GM12878 (cell line): ENCODE results near the gene SELPLG. TPM values are rescaled to one million over a fixed set of nuclear protein-coding genes. Genes with fewer than 3 reads are reported as not detected.

Source experiments
- ATAC-seq: fragments of 200-7000 bp; cut with Tn5 transposase; 3 replicates; pipeline ENCODE4 v1.9.1; 2020; ENCODE audit warnings: mild to moderate bottlenecking, moderate library complexity
- BruUV-seq: library from RNA; stranded (reverse); fragments of 400-500 nt; replicated peaks from 2 replicates; lab custom pipeline; 2021; lab: Mats Ljungman, UMichigan
- CTCF ChIA-PET: fragments of 300-600 bp; sonication (Branson Sonifier 250); formaldehyde crosslinking; extraction: SDS; loops from one replicate; lab custom pipeline; 2021; ENCODE audit warnings: inconsistent platforms; lab: Yijun Ruan, JAX
- POLR2A ChIA-PET: fragments of 350-600 bp; formaldehyde crosslinking; extraction: SDS; loops from one replicate; lab custom pipeline; 2021; ENCODE audit warnings: inconsistent platforms; lab: Charles Lee
- RAD21 ChIA-PET: fragments of 300-600 bp; sonication (Branson Sonifier 250); formaldehyde crosslinking; loops from one replicate; lab custom pipeline; 2023; ENCODE audit warnings: antibody characterized with exemption; ENCODE audit not compliant: unreplicated experiment; lab: Charles Lee
- SMC1A ChIA-PET: fragments of 300-600 bp; sonication (Branson Sonifier 250); formaldehyde crosslinking; loops from one replicate; lab custom pipeline; 2023; ENCODE audit not compliant: unreplicated experiment, uncharacterized antibody; lab: Charles Lee
- DNase-seq: peaks from one replicate; pipeline ENCODE4 v3.0.0-alpha.2; 2011; ENCODE audit warnings: low read depth, low spot score
- FAIRE-seq: peaks from 3 replicates; lab custom pipeline; 2011; peaks lifted over from hg19 to GRCh38; lab: Jason Lieb, UNC
- H2AFZ ChIP-seq: 2 replicates; pipeline ENCODE4 v1.6.0; 2011; ENCODE audit warnings: low read depth, low read length, control low read depth; ENCODE audit not compliant: control insufficient read depth
- H3K27ac ChIP-seq: 2 replicates; pipeline ENCODE4 v1.5.1; 2011; ENCODE audit warnings: control low read depth; ENCODE audit not compliant: control insufficient read depth, insufficient read depth
- H3K27me3 ChIP-seq, 2 experiments: replicated peaks in 1 of 2; 2 replicates each; pipeline versions ENCODE4 v1.6.0 to v1.6.1; 2011; ENCODE audit warnings: low read length in 1 of 2; ENCODE audit not compliant: control insufficient read depth in 2 of 2, insufficient read depth in 2 of 2
- H3K36me3 ChIP-seq, 2 experiments: 2 replicates each; pipeline ENCODE4 v1.5.1; 2011; ENCODE audit warnings: low read length in 1 of 2; ENCODE audit not compliant: control insufficient read depth in 2 of 2, insufficient read depth in 2 of 2
- H3K4me1 ChIP-seq: 2 replicates; pipeline ENCODE4 v1.6.1; 2011; ENCODE audit warnings: mild to moderate bottlenecking, low read length, moderate library complexity, mixed read lengths; ENCODE audit not compliant: control insufficient read depth, insufficient read depth
- H3K4me2 ChIP-seq: 2 replicates; pipeline ENCODE4 v1.6.0; 2011; ENCODE audit warnings: control low read depth; ENCODE audit not compliant: control insufficient read depth, insufficient read depth
- H3K4me3 ChIP-seq: fragments of 200-600 bp; sonication (generic); 2 replicates; pipeline ENCODE4 v1.5.1; 2016
- H3K79me2 ChIP-seq: 2 replicates; pipeline ENCODE4 v1.6.0; 2011; ENCODE audit warnings: low read length; ENCODE audit not compliant: control insufficient read depth, insufficient read depth
- H3K9ac ChIP-seq: 2 replicates; pipeline ENCODE4 v1.8.0; 2011; ENCODE audit warnings: low read length, control low read depth, mixed read lengths; ENCODE audit not compliant: control insufficient read depth, insufficient read depth
- H3K9me3 ChIP-seq: replicated peaks from 3 replicates; pipeline ENCODE4 v1.5.1; 2011; ENCODE audit warnings: mild to moderate bottlenecking, low read length; ENCODE audit not compliant: control insufficient read depth, insufficient read depth
- H4K20me1 ChIP-seq: 2 replicates; pipeline ENCODE4 v1.6.0; 2011; ENCODE audit not compliant: control insufficient read depth, insufficient read depth
- BCL11A ChIP-seq: IDR thresholded peaks from 2 replicates; pipeline ENCODE4 v1.6.1; 2011; ENCODE audit warnings: low read depth, low read length
- CUX1 ChIP-seq: IDR thresholded peaks from 2 replicates; pipeline ENCODE4 v1.6.1; 2012; ENCODE audit warnings: improper control_type of control experiment, low read depth, low read length; ENCODE audit not compliant: insufficient replicate concordance
- EP300 ChIP-seq, 2 experiments: fragments of 150-350 bp in 1 of 2; IDR thresholded peaks; 2 replicates each; pipeline ENCODE4 v1.6.1; 2011 to 2012; ENCODE audit warnings: low read depth in 2 of 2, low read length in 2 of 2, borderline replicate concordance in 1 of 2, improper control_type of control experiment in 1 of 2, inconsistent platforms in 1 of 2; ENCODE audit not compliant: control insufficient read depth in 1 of 2
- MLLT1 ChIP-seq: fragments of 450-650 bp; IDR thresholded peaks from 2 replicates; pipeline ENCODE4 v1.6.1; 2016; ENCODE audit warnings: mild to moderate bottlenecking
- NFXL1 ChIP-seq: fragments of 450-650 bp; IDR thresholded peaks from 2 replicates; pipeline ENCODE4 v1.6.1; 2017; ENCODE audit warnings: antibody characterized with exemption, mild to moderate bottlenecking, borderline replicate concordance
- PML ChIP-seq: IDR thresholded peaks from 2 replicates; pipeline ENCODE4 v1.6.1; 2012; ENCODE audit warnings: low read length, inconsistent platforms
- PRDM15 ChIP-seq: fragments of 450-650 bp; formaldehyde crosslinking; IDR thresholded peaks from 2 replicates; pipeline ENCODE4 v1.4.0; 2020; ENCODE audit warnings: mild to moderate bottlenecking, moderate library complexity
- SIN3A ChIP-seq: IDR thresholded peaks from 2 replicates; pipeline ENCODE4 v1.6.1; 2012; ENCODE audit warnings: low read depth, low read length, improper control_type of control experiment
- ZNF274 ChIP-seq: IDR thresholded peaks from one replicate; pipeline ENCODE4 v1.8.0; 2011; ENCODE audit not compliant: insufficient read length, insufficient read depth
- WGBS: methylation state at CpG from one replicate; pipeline ENCODE4 v1.1.6; 2016; ENCODE audit warnings: low lambda C conversion rate; ENCODE audit not compliant: insufficient replicate concordance, insufficient coverage; ENCODE audit errors: missing lambda C conversion rate; 5-methylcytosine and 5-hydroxymethylcytosine counted together
- in situ Hi-C: fragments of 300-500 bp; cut with MboI; formaldehyde crosslinking; loops from 9 replicates; pipeline ENCODE4 v1.14.3; 2018; ENCODE audit warnings: mixed read lengths
- intact Hi-C: fragments of 100-400 bp; cut with micrococcal nuclease; formaldehyde crosslinking; loops from one replicate; pipeline ENCODE4 v1.14.2; 2022; ENCODE audit not compliant: unreplicated experiment
- polyA plus RNA-seq, 11 experiments: library from polyadenylated mRNA; depleted of rRNA in 4 of 11; unstranded in 6 of 11; stranded (reverse) in 5 of 11; fragments of >200 nt; fragmentation: Nextera tagmentation in 4 of 11; fragmentation: Illumina TruSeq in 1 of 11; extraction: Ambion mirVana in 4 of 11; extraction: Trizol in 1 of 11; gene quantifications; 1 replicate in 1 of 11; 2 replicates in 10 of 11; pipeline versions ENCODE4 v1.2.1 to v1.2.3, GENCODE V29; 2011 to 2016; ENCODE audit warnings: inconsistent platforms in 2 of 11, missing spikeins in 2 of 11, low read depth in 1 of 11
- total RNA-seq, 4 experiments: library from RNA; depleted of rRNA in 3 of 4; stranded (reverse); fragments of >200 nt in 3 of 4; fragmentation: Illumina TruSeq in 1 of 4; extraction: Trizol in 1 of 4; gene quantifications; 2 replicates each; pipeline versions ENCODE4 v1.2.1 to v1.2.3, GENCODE V29; 2013 to 2021

SELPLG gene
- total and polyA plus RNA-seq, 10 of the 15 experiments (the other 5 are each of a cell fraction or from before 2014, with no cell fraction given): 3.2 to 32.3 (median 23.9) TPM

- ChIA-PET RAD21 (interaction anchor here (0.7 to 8.8 kb wide), 47 partner anchors 9 to 428 kb away, joined by 3 to 221 read pairs (median 8); partner anchors contain the start of genes ALKBH2, CORO1C, ISCU and SART3), POLR2A (interaction anchor here (0.5 to 3.2 kb wide), 38 partner anchors 9 to 428 kb away, joined by 3 to 30 read pairs (median 5); partner anchors contain the start of genes ALKBH2, SELPLG, SSH1 and USP30), CTCF (interaction anchor here (0.7 to 11.0 kb wide), 67 partner anchors 8 to 431 kb away, joined by 3 to 252 read pairs (median 5); partner anchors contain the start of genes ALKBH2, ISCU, SELPLG and SSH1), SMC1A (interaction anchor here (0.6 to 11.9 kb wide), 63 partner anchors 10 to 430 kb away, joined by 3 to 293 read pairs (median 6); partner anchors contain the start of genes CORO1C, SELPLG and SSH1)
- no peaks in the 10 kb centered on the region; the same call in 1 of the 3 replicates for H3K9me3 ChIP-seq
- peak overlapping the region; percentile 43 for H3K4me3 ChIP-seq
- H3K27me3 ChIP-seq: no peaks in the 10 kb centered on the region
- H3K4me2 ChIP-seq: peak overlapping the region; percentile 92
- H4K20me1 ChIP-seq: no peaks in the 10 kb centered on the region
- intact Hi-C loops (loop anchor here (1.0 to 2.0 kb wide), 7 partner anchors 28 to 429 kb away; partner anchors contain the start of genes ALKBH2 and CORO1C), in situ Hi-C loops (loop anchor here (5.0 to 10.0 kb wide), 3 partner anchors 138 to 430 kb away; partner anchors contain the start of genes ALKBH2 and UNG)
- WGBS: under 1% methylated on average over 5 of the region's 5 CpGs
- peak overlapping the region; percentile 65 for H3K9ac ChIP-seq
- H3K36me3 ChIP-seq: peaks cover 8 to 20% of the 10 kb centered on the region in 2 experiments
- peaks cover 51% of the 10 kb centered on the region for H3K4me1 ChIP-seq
- ATAC-seq (peak; percentile 92), FAIRE-seq (peak; percentile 85), DNase-seq (peak; percentile 91)
- peak overlapping the region; percentile 19; the same call in 1 of the 2 replicates for H2AFZ ChIP-seq
- no TSS peak for BruUV-seq
- peaks cover 61% of the 10 kb centered on the region for H3K79me2 ChIP-seq
- H3K27ac ChIP-seq: peak overlapping the region; percentile 96
- TF ChIP-seq BCL11A (0 out of 2 replicates have a peak, but pooled peaks have one; percentile 20), SIN3A (0 out of 2 replicates have a peak, but pooled peaks have one; percentile 44), NFXL1 (no peak), MLLT1 (no peak; the same call in 1 of the 2 replicates), CUX1 (peak; percentile 58), EP300 (IDR thresholded peaks at IDR 0.05; ENCODE audit: borderline replicate concordance in 1 of 2, control insufficient read depth in 1 of 2, low read depth in 2 of 2, low read length in 2 of 2) (peak; percentile 46 to 71; a peak in 3 of 4 replicates), PRDM15 (CRISPR knock-in tag) (no peak), PML (peak; percentile 29; the same call in 1 of the 2 replicates), ZNF274 (no peak)
These were observed 30.9 kb upstream of the SELPLG start for GRCh38 chr12:108664338-108665258.
